Measurements from ENCODE around the gene CHADL.
"Not testable (repeated sequence)": the region's sequence is repeated elsewhere in the genome, so short reads cannot be mapped to it uniquely, and the experiment has no call there.

The CHADL gene

GRCh38 chr22:41273128-41273527 lies 32.4 kb upstream of the CHADL start:
- Histone ChIP-seq H3K27ac (ENCODE audit: low read depth, low read length) (no peak overlapping the region), H3K9ac (ENCODE audit: low read depth, low read length) (no peak overlapping the region), H3K9me3 (ENCODE audit: insufficient read depth, low read depth, low read length) (no peaks in the 10 kb centered on the region), H3K27me3 (ENCODE audit: insufficient read depth, low read length) (no peaks in the 10 kb centered on the region), H3K4me3 (ENCODE audit: low read length) (no peak overlapping the region), H3K4me1 (ENCODE audit: insufficient read depth, low read length) (no peaks in the 10 kb centered on the region), H3K36me3 (ENCODE audit: insufficient read depth, low read length) (peaks cover 86% of the 10 kb centered on the region)
- 96% methylated on average over 7 of the region's 7 CpGs for WGBS

- Histone ChIP-seq H3K36me3 (ENCODE audit: insufficient read depth, low read length) (peaks cover 87% of the 10 kb centered on the region), H3K4me1 (ENCODE audit: insufficient read depth, low read length) (no peaks in the 10 kb centered on the region), H3K27ac (ENCODE audit: low read depth, low read length) (no peak overlapping the region), H3K4me3 (ENCODE audit: low read length) (no peak overlapping the region), H3K9me3 (ENCODE audit: insufficient read depth, low read depth, low read length) (no peaks in the 10 kb centered on the region), H3K27me3 (ENCODE audit: insufficient read depth, low read length) (no peaks in the 10 kb centered on the region), H3K9ac (ENCODE audit: low read depth, low read length) (no peak overlapping the region)
- WGBS = 95% methylated on average over 9 of the region's 9 CpGs
Measured at GRCh38 chr22:41271787-41272186, 31.1 kb upstream of the CHADL start.

- no peaks in the 10 kb centered on the region for H3K27me3 ChIP-seq (ENCODE audit: insufficient read depth, low read length)
- no peak overlapping the region for H3K9ac ChIP-seq (ENCODE audit: low read depth, low read length)
- H3K4me1 ChIP-seq (ENCODE audit: insufficient read depth, low read length) = no peaks in the 10 kb centered on the region
- 96% methylated on average over 16 of the region's 16 CpGs for WGBS
- H3K27ac ChIP-seq (ENCODE audit: low read depth, low read length) = no peak overlapping the region
- H3K4me3 ChIP-seq (ENCODE audit: low read length) = no peak overlapping the region
- no peaks in the 10 kb centered on the region for H3K9me3 ChIP-seq (ENCODE audit: insufficient read depth, low read depth, low read length)
- peaks cover 86% of the 10 kb centered on the region for H3K36me3 ChIP-seq (ENCODE audit: insufficient read depth, low read length)
Measured at GRCh38 chr22:41267958-41268357, 27.2 kb upstream of the CHADL start.

GRCh38 chr22:41264408-41264941 lies 23.7 kb upstream of the CHADL start:
- Histone ChIP-seq H3K4me3 (ENCODE audit: low read length) (no peak overlapping the region), H3K9me3 (ENCODE audit: insufficient read depth, low read depth, low read length) (no peaks in the 10 kb centered on the region), H3K27ac (ENCODE audit: low read depth, low read length) (no peak overlapping the region), H3K4me1 (ENCODE audit: insufficient read depth, low read length) (no peaks in the 10 kb centered on the region), H3K27me3 (ENCODE audit: insufficient read depth, low read length) (no peaks in the 10 kb centered on the region), H3K9ac (ENCODE audit: low read depth, low read length) (no peak overlapping the region), H3K36me3 (ENCODE audit: insufficient read depth, low read length) (peaks cover 93% of the 10 kb centered on the region)
- 96% methylated on average over 15 of the region's 15 CpGs for WGBS

GRCh38 chr22:41263704-41264103 lies 23.0 kb upstream of the CHADL start:
- H3K27me3 ChIP-seq (ENCODE audit: insufficient read depth, low read length) = no peaks in the 10 kb centered on the region
- H3K9ac ChIP-seq (ENCODE audit: low read depth, low read length) = no peak overlapping the region

GRCh38 chr22:41262250-41262765 lies 21.6 kb upstream of the CHADL start:
- H3K36me3 ChIP-seq (ENCODE audit: insufficient read depth, low read length) = peaks cover 93% of the 10 kb centered on the region
- no peak overlapping the region for H3K27ac ChIP-seq (ENCODE audit: low read depth, low read length)
- no peaks in the 10 kb centered on the region for H3K27me3 ChIP-seq (ENCODE audit: insufficient read depth, low read length)

More at GRCh38 chr22:41263704-41264103, 23.0 kb upstream of the CHADL start:
- Histone ChIP-seq H3K9me3 (ENCODE audit: insufficient read depth, low read depth, low read length) (no peaks in the 10 kb centered on the region), H3K27ac (ENCODE audit: low read depth, low read length) (no peak overlapping the region), H3K4me3 (ENCODE audit: low read length) (no peak overlapping the region), H3K36me3 (ENCODE audit: insufficient read depth, low read length) (peaks cover 93% of the 10 kb centered on the region), H3K4me1 (ENCODE audit: insufficient read depth, low read length) (no peaks in the 10 kb centered on the region)
- 100% methylated on average over 2 of the region's 2 CpGs for WGBS

GRCh38 chr22:41261541-41262249 lies 21.0 kb upstream of the CHADL start:
- Histone ChIP-seq H3K36me3 (ENCODE audit: insufficient read depth, low read length) (peaks cover 95% of the 10 kb centered on the region), H3K9ac (ENCODE audit: low read depth, low read length) (no peak overlapping the region), H3K4me3 (ENCODE audit: low read length) (no peak overlapping the region), H3K27me3 (ENCODE audit: insufficient read depth, low read length) (no peaks in the 10 kb centered on the region), H3K27ac (ENCODE audit: low read depth, low read length) (no peak overlapping the region), H3K4me1 (ENCODE audit: insufficient read depth, low read length) (no peaks in the 10 kb centered on the region), H3K9me3 (ENCODE audit: insufficient read depth, low read depth, low read length) (no peaks in the 10 kb centered on the region)
- WGBS = 92% methylated on average over 12 of the region's 12 CpGs

More at GRCh38 chr22:41262250-41262765, 21.6 kb upstream of the CHADL start:
- WGBS = 96% methylated on average over 15 of the region's 15 CpGs
- H3K9me3 ChIP-seq (ENCODE audit: insufficient read depth, low read depth, low read length) = no peaks in the 10 kb centered on the region
- no peaks in the 10 kb centered on the region for H3K4me1 ChIP-seq (ENCODE audit: insufficient read depth, low read length)
- H3K4me3 ChIP-seq (ENCODE audit: low read length) = no peak overlapping the region
- no peak overlapping the region for H3K9ac ChIP-seq (ENCODE audit: low read depth, low read length)

- WGBS = 97% methylated on average over 7 of the region's 7 CpGs
Measured at GRCh38 chr22:41260871-41261270, 20.1 kb upstream of the CHADL start.

GRCh38 chr22:41259756-41260155 lies 19.0 kb upstream of the CHADL start:
- not testable (repeated sequence) for H3K27me3 ChIP-seq (ENCODE audit: insufficient read depth, low read length); H3K27ac ChIP-seq (ENCODE audit: low read depth, low read length); H3K9ac ChIP-seq (ENCODE audit: low read depth, low read length); H3K4me3 ChIP-seq (ENCODE audit: low read length); H3K9me3 ChIP-seq (ENCODE audit: insufficient read depth, low read depth, low read length); H3K4me1 ChIP-seq (ENCODE audit: insufficient read depth, low read length)
- 98% methylated on average over 4 of the region's 4 CpGs for WGBS
- H3K36me3 ChIP-seq (ENCODE audit: insufficient read depth, low read length) = peaks cover 97% of the 10 kb centered on the region

More at GRCh38 chr22:41260871-41261270, 20.1 kb upstream of the CHADL start:
- no peaks in the 10 kb centered on the region for H3K27me3 ChIP-seq (ENCODE audit: insufficient read depth, low read length)
- no peaks in the 10 kb centered on the region for H3K4me1 ChIP-seq (ENCODE audit: insufficient read depth, low read length)
- no peaks in the 10 kb centered on the region for H3K9me3 ChIP-seq (ENCODE audit: insufficient read depth, low read depth, low read length)
- H3K27ac ChIP-seq (ENCODE audit: low read depth, low read length) = no peak overlapping the region
- peaks cover 96% of the 10 kb centered on the region for H3K36me3 ChIP-seq (ENCODE audit: insufficient read depth, low read length)
- H3K9ac ChIP-seq (ENCODE audit: low read depth, low read length) = no peak overlapping the region
- H3K4me3 ChIP-seq (ENCODE audit: low read length) = no peak overlapping the region

- H3K4me1 ChIP-seq (ENCODE audit: insufficient read depth, low read length) = no peaks in the 10 kb centered on the region
- WGBS = 96% methylated on average over 11 of the region's 11 CpGs
- no peak overlapping the region for H3K4me3 ChIP-seq (ENCODE audit: low read length)
- H3K27me3 ChIP-seq (ENCODE audit: insufficient read depth, low read length) = no peaks in the 10 kb centered on the region
- H3K9me3 ChIP-seq (ENCODE audit: insufficient read depth, low read depth, low read length) = no peaks in the 10 kb centered on the region
- peaks cover 97% of the 10 kb centered on the region for H3K36me3 ChIP-seq (ENCODE audit: insufficient read depth, low read length)
- no peak overlapping the region for H3K27ac ChIP-seq (ENCODE audit: low read depth, low read length)
- no peak overlapping the region; the same call in 1 of the 2 replicates for H3K9ac ChIP-seq (ENCODE audit: low read depth, low read length)
Measured at GRCh38 chr22:41257696-41258095, 17.0 kb upstream of the CHADL start.

- Histone ChIP-seq H3K27me3 (ENCODE audit: insufficient read depth, low read length) (no peaks in the 10 kb centered on the region), H3K4me1 (ENCODE audit: insufficient read depth, low read length) (no peaks in the 10 kb centered on the region), H3K27ac (ENCODE audit: low read depth, low read length) (peak overlapping the region; percentile 73), H3K9me3 (ENCODE audit: insufficient read depth, low read depth, low read length) (no peaks in the 10 kb centered on the region), H3K9ac (ENCODE audit: low read depth, low read length) (no peak overlapping the region), H3K4me3 (ENCODE audit: low read length) (no peak overlapping the region), H3K36me3 (ENCODE audit: insufficient read depth, low read length) (peaks cover 96% of the 10 kb centered on the region)
- WGBS = 91% methylated on average over 20 of the region's 20 CpGs
Measured at GRCh38 chr22:41256254-41257253, 15.8 kb upstream of the CHADL start.

All from HUES64 (cell line).